Stimulated activated CD4-positive, alpha-beta T cell treated with anti-CD3 and anti-CD28 coated beads, Interleukin-15, amount 100 ng/mL, for 1 hour (primary cell): ENCODE data around the gene COL9A1.

Experiments
- DNase-seq, 2 donors: peaks; one replicate each; pipeline ENCODE4 v3.0.0-alpha.2; 2020; ENCODE audit warnings: low read depth in 1 of 2, low spot score in 1 of 2

The COL9A1 gene

GRCh38 chr6:70289299-70289698, 13.6 kb downstream of the COL9A1 start:
- no peak for DNase-seq

GRCh38 chr6:70286905-70287304, 16.0 kb downstream of the COL9A1 start:
- no peak for DNase-seq

- no peak for DNase-seq
Observed at GRCh38 chr6:70285201-70285600, 17.7 kb downstream of the COL9A1 start.

- DNase-seq, result no peak
Observed at GRCh38 chr6:70282919-70283461, 19.9 kb downstream of the COL9A1 start.

- DNase-seq, result no peak
Observed at GRCh38 chr6:70282312-70282918, 20.5 kb downstream of the COL9A1 start.

GRCh38 chr6:70281923-70282311, 21.0 kb downstream of the COL9A1 start:
- DNase-seq, result no peak

- DNase-seq, result no peak
Observed at GRCh38 chr6:70280400-70280853, 22.5 kb downstream of the COL9A1 start.

GRCh38 chr6:70277470-70277869, 25.4 kb downstream of the COL9A1 start:
- DNase-seq, result no peak

GRCh38 chr6:70274338-70274737, 28.5 kb downstream of the COL9A1 start:
- no peak for DNase-seq

- no peak for DNase-seq
Observed at GRCh38 chr6:70272071-70272470, 30.8 kb downstream of the COL9A1 start.

GRCh38 chr6:70270287-70271005, 32.4 kb downstream of the COL9A1 start:
- DNase-seq, result no peak

GRCh38 chr6:70266142-70266541, 36.7 kb downstream of the COL9A1 start:
- no peak for DNase-seq

- no peak for DNase-seq
Observed at GRCh38 chr6:70264306-70264705, 38.6 kb downstream of the COL9A1 start.

- DNase-seq, result no peak
Observed at GRCh38 chr6:70258483-70258882, 44.4 kb downstream of the COL9A1 start.

GRCh38 chr6:70257768-70258273, 45.1 kb downstream of the COL9A1 start:
- no peak for DNase-seq

GRCh38 chr6:70254784-70255183, 48.1 kb downstream of the COL9A1 start:
- DNase-seq, result no peak

- DNase-seq, result no peak
Observed at GRCh38 chr6:70253923-70254322, 49.0 kb downstream of the COL9A1 start.

GRCh38 chr6:70252604-70253003, 50.3 kb downstream of the COL9A1 start:
- no peak for DNase-seq

- no peak for DNase-seq
Observed at GRCh38 chr6:70246118-70246517, 56.8 kb downstream of the COL9A1 start.

- no peak for DNase-seq
Observed at GRCh38 chr6:70241991-70242420, 60.9 kb downstream of the COL9A1 start.

GRCh38 chr6:70241031-70241430, 61.9 kb downstream of the COL9A1 start:
- no peak for DNase-seq

- no peak for DNase-seq
Observed at GRCh38 chr6:70236343-70236742, 66.5 kb downstream of the COL9A1 start.
